Neural progenitor cell (in vitro differentiated cells): ENCODE data around the gene RTKN. TPM values are rescaled to one million over a fixed set of nuclear protein-coding genes. Genes with fewer than 3 reads are reported as not detected.

ENCODE experiments used
- DNase-seq: peaks from one replicate; pipeline ENCODE4 v3.0.0-alpha.2; 2016; ENCODE audit warnings: low spot score
- H2AFZ ChIP-seq: fragments of 200-600 bp; sonication (generic); replicated peaks from 2 replicates; pipeline ENCODE4 v1.6.1; 2016; ENCODE audit warnings: antibody characterized with exemption
- H3F3A ChIP-seq: fragments of 200-600 bp; sonication (generic); 2 replicates; pipeline ENCODE4 v1.6.1; 2016; ENCODE audit warnings: antibody characterized with exemption, low read depth
- H3K27ac ChIP-seq: fragments of 200-600 bp; sonication (generic); 2 replicates; pipeline ENCODE4 v1.5.1; 2016; ENCODE audit warnings: mild to moderate bottlenecking
- H3K27me3 ChIP-seq: fragments of 200-600 bp; sonication (generic); 2 replicates; pipeline ENCODE4 v1.6.1; 2016; ENCODE audit warnings: mild to moderate bottlenecking, moderate library complexity
- H3K36me3 ChIP-seq: fragments of 200-600 bp; sonication (generic); 2 replicates; pipeline ENCODE4 v1.5.1; 2016
- H3K4me1 ChIP-seq: fragments of 200-600 bp; sonication (generic); 2 replicates; pipeline ENCODE4 v1.6.1; 2016; ENCODE audit warnings: mixed run types
- H3K4me2 ChIP-seq: fragments of 200-600 bp; sonication (generic); 2 replicates; pipeline ENCODE4 v1.6.1; 2016
- H3K4me3 ChIP-seq: fragments of 200-600 bp; sonication (generic); 2 replicates; pipeline ENCODE4 v1.5.1; 2016
- H3K79me2 ChIP-seq: fragments of 200-600 bp; sonication (generic); 2 replicates; pipeline ENCODE4 v1.6.1; 2016; ENCODE audit warnings: low read depth
- H3K9ac ChIP-seq: fragments of 200-600 bp; sonication (generic); 2 replicates; pipeline ENCODE4 v1.6.1; 2016
- H3K9me3 ChIP-seq: fragments of 200-600 bp; sonication (generic); 2 replicates; pipeline ENCODE4 v1.5.1; 2016; ENCODE audit warnings: low read depth
- H4K20me1 ChIP-seq: fragments of 200-600 bp; sonication (generic); 2 replicates; pipeline ENCODE4 v1.6.1; 2016; ENCODE audit warnings: low read depth
- H3K27ac Mint-ChIP-seq: 3 replicates; pipeline ENCODE4 v1.8.0; 2021; ENCODE audit warnings: mixed read lengths
- H3K27me3 Mint-ChIP-seq: 2 replicates; pipeline ENCODE4 v1.8.0; 2022; ENCODE audit warnings: low read depth, mild to moderate bottlenecking, inconsistent platforms, moderate library complexity, mixed read lengths; ENCODE audit not compliant: insufficient read depth
- H3K36me3 Mint-ChIP-seq: 3 replicates; pipeline ENCODE4 v1.8.0; 2021; ENCODE audit warnings: mixed read lengths
- H3K4me1 Mint-ChIP-seq: 3 replicates; pipeline ENCODE4 v1.8.0; 2021; ENCODE audit warnings: mixed read lengths
- H3K4me3 Mint-ChIP-seq: 3 replicates; pipeline ENCODE4 v1.8.0; 2021; ENCODE audit warnings: mild to moderate bottlenecking, moderate library complexity, mixed read lengths
- H3K9me3 Mint-ChIP-seq: 3 replicates; pipeline ENCODE4 v1.8.0; 2020; ENCODE audit warnings: mixed read lengths
- EZH2 ChIP-seq: fragments of 200-600 bp; sonication (generic); IDR thresholded peaks from 2 replicates; pipeline ENCODE4 v1.6.1; 2017; ENCODE audit warnings: antibody characterized with exemption, mild to moderate bottlenecking, moderate library complexity
- EZH2phosphoT487 ChIP-seq: fragments of 200-600 bp; sonication (generic); IDR thresholded peaks from 2 replicates; pipeline ENCODE4 v1.6.1; 2017; ENCODE audit warnings: antibody characterized with exemption
- total RNA-seq: library from RNA; depleted of rRNA; stranded (reverse); fragments of >200 nt; gene quantifications from 2 replicates; pipeline ENCODE4 v1.2.3, GENCODE V29; 2015; ENCODE audit warnings: low replicate concordance
- TF ChIP-seq, protein P1 (sequence below): fragments of 200-600 bp; sonication (generic); IDR thresholded peaks from 2 replicates; pipeline ENCODE4 v1.5.1; 2017; ENCODE audit warnings: antibody characterized with exemption, mild to moderate bottlenecking

RTKN gene
- total RNA-seq, 1 donor from 2014 or later: 11.4 TPM

DNA sequence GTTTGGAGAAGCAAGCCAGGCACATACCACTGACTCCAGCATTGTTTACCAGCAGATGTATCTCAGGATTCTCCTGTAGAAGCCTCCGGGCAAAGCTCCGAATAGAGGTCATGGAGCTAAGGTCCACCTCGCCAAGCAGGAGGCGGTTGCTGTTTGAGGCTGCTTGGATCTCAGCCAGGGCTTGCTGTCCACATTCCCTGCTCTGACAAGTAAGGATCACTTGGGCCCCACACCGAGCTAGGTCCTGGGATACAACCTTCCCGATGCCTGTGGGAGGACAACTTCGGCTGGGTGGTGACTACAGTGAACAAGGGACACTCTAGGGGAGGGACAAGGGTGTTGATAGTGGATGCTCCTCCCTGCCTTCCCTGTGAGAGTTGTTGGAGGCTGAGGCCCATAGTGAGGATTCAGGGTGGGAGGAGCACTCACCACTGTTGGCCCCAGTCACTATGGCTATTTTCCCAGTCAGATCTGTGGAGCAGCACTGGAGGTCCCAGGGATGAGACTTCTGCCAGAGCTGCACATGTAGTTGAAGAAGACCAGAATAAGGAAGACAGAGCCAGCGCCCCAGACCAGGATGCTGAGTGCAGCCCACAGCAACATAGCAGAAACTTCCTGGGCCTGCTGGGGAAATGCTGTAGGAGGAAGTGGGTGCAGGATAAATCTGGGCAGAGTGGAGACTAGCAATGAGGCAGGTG lies 28.6 kb downstream of the RTKN start:
- H3K27ac Mint-ChIP-seq: no peak overlapping the region
- H3K27ac ChIP-seq: no peak overlapping the region

DNA sequence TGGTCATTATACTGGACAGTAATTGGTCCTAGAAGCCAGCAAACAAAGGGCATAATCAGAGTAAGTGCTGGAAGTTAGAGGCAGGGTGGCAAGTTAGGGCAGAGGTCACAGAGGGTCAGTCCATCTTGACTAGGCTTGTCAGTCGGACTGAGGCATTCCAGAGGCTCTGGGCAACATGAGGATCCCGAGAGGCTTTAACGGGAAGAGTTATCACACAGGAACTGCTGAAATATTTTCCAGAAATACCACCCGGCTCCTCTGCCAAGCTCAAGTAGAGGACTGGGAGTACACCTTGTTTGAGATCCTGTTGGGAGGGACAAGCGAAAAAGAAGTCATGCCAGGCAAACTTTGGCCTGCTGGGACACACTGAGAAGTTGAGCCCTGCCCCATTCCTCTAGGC lies 34.1 kb downstream of the RTKN start:
- no peaks in the 10 kb centered on the region for H3K27me3 ChIP-seq
- H4K20me1 ChIP-seq: no peaks in the 10 kb centered on the region
- Mint-ChIP-seq H3K36me3 (no peaks in the 10 kb centered on the region), H3K27me3 (peaks cover 7% of the 10 kb centered on the region), H3K9me3 (no peaks in the 10 kb centered on the region), H3K4me3 (no peak overlapping the region), H3K4me1 (no peaks in the 10 kb centered on the region), H3K27ac (no peak overlapping the region)
- DNase-seq: no peak
- no peaks in the 10 kb centered on the region for H3K9me3 ChIP-seq
- no peak overlapping the region for H3K9ac ChIP-seq
- H3K79me2 ChIP-seq: no peaks in the 10 kb centered on the region
- H3K36me3 ChIP-seq: no peaks in the 10 kb centered on the region
- H3F3A ChIP-seq: no peaks in the 10 kb centered on the region
- H3K27ac ChIP-seq: no peak overlapping the region
- H3K4me1 ChIP-seq: no peaks in the 10 kb centered on the region
- no peak overlapping the region for H3K4me2 ChIP-seq
- no peak overlapping the region for H3K4me3 ChIP-seq
- no peak overlapping the region for H2AFZ ChIP-seq
- TF ChIP-seq, protein P1, sequence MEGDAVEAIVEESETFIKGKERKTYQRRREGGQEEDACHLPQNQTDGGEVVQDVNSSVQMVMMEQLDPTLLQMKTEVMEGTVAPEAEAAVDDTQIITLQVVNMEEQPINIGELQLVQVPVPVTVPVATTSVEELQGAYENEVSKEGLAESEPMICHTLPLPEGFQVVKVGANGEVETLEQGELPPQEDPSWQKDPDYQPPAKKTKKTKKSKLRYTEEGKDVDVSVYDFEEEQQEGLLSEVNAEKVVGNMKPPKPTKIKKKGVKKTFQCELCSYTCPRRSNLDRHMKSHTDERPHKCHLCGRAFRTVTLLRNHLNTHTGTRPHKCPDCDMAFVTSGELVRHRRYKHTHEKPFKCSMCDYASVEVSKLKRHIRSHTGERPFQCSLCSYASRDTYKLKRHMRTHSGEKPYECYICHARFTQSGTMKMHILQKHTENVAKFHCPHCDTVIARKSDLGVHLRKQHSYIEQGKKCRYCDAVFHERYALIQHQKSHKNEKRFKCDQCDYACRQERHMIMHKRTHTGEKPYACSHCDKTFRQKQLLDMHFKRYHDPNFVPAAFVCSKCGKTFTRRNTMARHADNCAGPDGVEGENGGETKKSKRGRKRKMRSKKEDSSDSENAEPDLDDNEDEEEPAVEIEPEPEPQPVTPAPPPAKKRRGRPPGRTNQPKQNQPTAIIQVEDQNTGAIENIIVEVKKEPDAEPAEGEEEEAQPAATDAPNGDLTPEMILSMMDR: no peak
- no peak for TF ChIP-seq EZH2
- TF ChIP-seq EZH2phosphoT487: no peak

More for the DNA sequence above, 28.6 kb downstream of the RTKN start:
- Histone ChIP-seq H3K36me3 (no peaks in the 10 kb centered on the region), H3K79me2 (no peaks in the 10 kb centered on the region), H3K27me3 (no peaks in the 10 kb centered on the region), H3K9me3 (no peaks in the 10 kb centered on the region), H3K9ac (no peak overlapping the region), H3F3A (no peaks in the 10 kb centered on the region), H2AFZ (no peak overlapping the region), H3K4me1 (no peaks in the 10 kb centered on the region), H3K4me2 (no peak overlapping the region), H4K20me1 (no peaks in the 10 kb centered on the region), H3K4me3 (no peak overlapping the region)
- no peak for DNase-seq
- H3K9me3 Mint-ChIP-seq: no peaks in the 10 kb centered on the region
- H3K4me3 Mint-ChIP-seq: no peak overlapping the region
- TF ChIP-seq EZH2 (no peak), EZH2phosphoT487 (no peak)
- TF ChIP-seq, protein P1: no peak
- H3K27me3 Mint-ChIP-seq: peaks cover 4% of the 10 kb centered on the region
- peaks cover 2% of the 10 kb centered on the region for H3K4me1 Mint-ChIP-seq
- H3K36me3 Mint-ChIP-seq: no peaks in the 10 kb centered on the region

DNA sequence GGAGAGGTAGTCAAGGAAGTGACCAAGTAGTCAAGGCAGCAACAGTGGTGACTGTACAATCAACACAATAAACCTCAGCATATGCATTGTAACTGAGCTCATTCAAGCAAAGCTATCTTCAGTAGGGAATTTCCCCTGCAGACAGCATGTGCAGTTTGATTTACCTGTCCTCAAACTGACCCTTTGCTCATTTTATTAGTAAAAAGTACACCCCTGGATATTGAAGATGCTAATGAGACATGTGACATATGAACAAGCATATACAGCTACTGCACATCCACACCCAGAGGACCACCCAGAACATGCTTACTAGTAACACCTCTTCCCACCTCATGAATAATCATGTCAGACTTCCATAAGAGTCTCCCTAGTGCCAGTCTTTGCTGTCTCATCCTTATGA lies 35.7 kb downstream of the RTKN start:
- no peaks in the 10 kb centered on the region for H3K36me3 Mint-ChIP-seq
- H3K27ac Mint-ChIP-seq: no peak overlapping the region
- H3K9me3 ChIP-seq: no peaks in the 10 kb centered on the region
- H3K9ac ChIP-seq: no peak overlapping the region
- TF ChIP-seq, protein P1: no peak
- no peak for TF ChIP-seq EZH2
- no peak for TF ChIP-seq EZH2phosphoT487
- H3K4me2 ChIP-seq: no peak overlapping the region
- no peak overlapping the region for H2AFZ ChIP-seq
- DNase-seq: no peak
- no peaks in the 10 kb centered on the region for H3K4me1 Mint-ChIP-seq
- H3K79me2 ChIP-seq: no peaks in the 10 kb centered on the region
- no peak overlapping the region for H3K4me3 ChIP-seq
- no peak overlapping the region for H3K4me3 Mint-ChIP-seq
- H4K20me1 ChIP-seq: no peaks in the 10 kb centered on the region
- H3K27me3 Mint-ChIP-seq: peaks cover 7% of the 10 kb centered on the region
- no peaks in the 10 kb centered on the region for H3K27me3 ChIP-seq
- H3K36me3 ChIP-seq: no peaks in the 10 kb centered on the region
- no peaks in the 10 kb centered on the region for H3K4me1 ChIP-seq
- no peaks in the 10 kb centered on the region for H3K9me3 Mint-ChIP-seq
- no peaks in the 10 kb centered on the region for H3F3A ChIP-seq
- no peak overlapping the region for H3K27ac ChIP-seq
